BE2C (cell line): Measurements from ENCODE around the gene B3GNT7.

Experiments used
- DNase-seq: peaks from one replicate; pipeline ENCODE4 v3.0.0-alpha.2; 2020
- H3K27me3 ChIP-seq: fragments of 250-450 bp; sonication (Bioruptor Pico); 2 replicates; pipeline ENCODE4 v1.5.1; 2020; ENCODE audit warnings: mild to moderate bottlenecking
- H3K36me3 ChIP-seq: fragments of 250-450 bp; sonication (Bioruptor Pico); 2 replicates; pipeline ENCODE4 v1.5.1; 2020; ENCODE audit warnings: mild to moderate bottlenecking
- H3K4me1 ChIP-seq: fragments of 250-450 bp; sonication (Bioruptor Pico); 2 replicates; pipeline ENCODE4 v1.5.1; 2020
- H3K4me3 ChIP-seq: 2 replicates; pipeline ENCODE4 v1.5.1; 2011; ENCODE audit warnings: low read depth, low read length
- H3K9me3 ChIP-seq: fragments of 250-450 bp; sonication (Bioruptor Pico); 2 replicates; pipeline ENCODE4 v1.5.1; 2020
- CTCF ChIP-seq: IDR thresholded peaks from 2 replicates; pipeline ENCODE4 v1.5.1; 2012; ENCODE audit warnings: mild to moderate bottlenecking, low read depth, low read length

The B3GNT7 gene

GRCh38 chr2:231392431-231393148, 2.9 kb upstream of the B3GNT7 start:
- H3K4me1 ChIP-seq: peaks cover 26% of the 10 kb centered on the region
- no peak for TF ChIP-seq CTCF
- H3K9me3 ChIP-seq: no peaks in the 10 kb centered on the region
- H3K36me3 ChIP-seq: no peaks in the 10 kb centered on the region
- DNase-seq: no peak
- H3K27me3 ChIP-seq: no peaks in the 10 kb centered on the region
- H3K4me3 ChIP-seq: no peak overlapping the region

GRCh38 chr2:231393149-231394131, 2.1 kb upstream of the B3GNT7 start:
- no peaks in the 10 kb centered on the region for H3K36me3 ChIP-seq
- H3K27me3 ChIP-seq: no peaks in the 10 kb centered on the region
- peak; percentile 38 for TF ChIP-seq CTCF
- H3K4me1 ChIP-seq: peaks cover 26% of the 10 kb centered on the region
- H3K9me3 ChIP-seq: no peaks in the 10 kb centered on the region
- H3K4me3 ChIP-seq: no peak overlapping the region
- no peak for DNase-seq

- no peak for DNase-seq
- H3K4me1 ChIP-seq: peaks cover 26% of the 10 kb centered on the region
- H3K27me3 ChIP-seq: no peaks in the 10 kb centered on the region
- H3K36me3 ChIP-seq: no peaks in the 10 kb centered on the region
- no peak for TF ChIP-seq CTCF
- H3K4me3 ChIP-seq: no peak overlapping the region
- no peaks in the 10 kb centered on the region for H3K9me3 ChIP-seq
Observed at GRCh38 chr2:231394211-231395141, 1.0 kb upstream of the B3GNT7 start.

GRCh38 chr2:231396058-231396821, 730 bp downstream of the B3GNT7 start:
- Histone ChIP-seq H3K4me3 (no peak overlapping the region), H3K36me3 (no peaks in the 10 kb centered on the region), H3K9me3 (no peaks in the 10 kb centered on the region), H3K27me3 (no peaks in the 10 kb centered on the region), H3K4me1 (peaks cover 30% of the 10 kb centered on the region)
- DNase-seq: no peak
- TF ChIP-seq CTCF: no peak
